Fibroblast of lung (primary cell): ENCODE measurements around the gene SEC22B. TPM values are rescaled to one million over a fixed set of nuclear protein-coding genes. Genes with fewer than 3 reads are reported as not detected.
"Not testable (repeated sequence)": the region's sequence is repeated elsewhere in the genome, so short reads cannot be mapped to it uniquely, and the experiment has no call there.

ENCODE experiments used
- DNase-seq, 2 donors: peaks; one replicate each; pipeline versions ENCODE4 v3.0.0 to v3.0.0-alpha.2; 2010; ENCODE audit warnings: low read depth in 2 of 2
- H2AFZ ChIP-seq: 2 replicates; pipeline ENCODE4 v1.5.1; 2012; ENCODE audit warnings: low read length, control low read depth, inconsistent platforms
- H3K27ac ChIP-seq: 2 replicates; pipeline ENCODE4 v1.5.1; 2011; ENCODE audit warnings: low read length, control low read depth; ENCODE audit not compliant: insufficient read depth
- H3K27me3 ChIP-seq: 2 replicates; pipeline ENCODE4 v1.5.1; 2011; ENCODE audit warnings: mild to moderate bottlenecking, low read length; ENCODE audit not compliant: control insufficient read depth, insufficient read depth
- H3K36me3 ChIP-seq: 2 replicates; pipeline ENCODE4 v1.5.1; 2011; ENCODE audit warnings: low read length; ENCODE audit not compliant: control insufficient read depth, insufficient read depth
- H3K4me1 ChIP-seq: 2 replicates; pipeline ENCODE4 v1.5.1; 2011; ENCODE audit warnings: low read length; ENCODE audit not compliant: control insufficient read depth, insufficient read depth; ENCODE audit errors: extremely low read depth
- H3K4me2 ChIP-seq: 2 replicates; pipeline ENCODE4 v1.5.1; 2011; ENCODE audit warnings: low read length, control low read depth; ENCODE audit not compliant: insufficient read depth; ENCODE audit errors: extremely low read depth
- H3K4me3 ChIP-seq, 4 experiments: fragments of 200-600 bp in 1 of 4; sonication (generic) in 1 of 4; replicated peaks in 1 of 4; 2 replicates each; pipeline ENCODE4 v1.5.1; 2011 to 2016; ENCODE audit warnings: low read length in 4 of 4, low read depth in 3 of 4, mild to moderate bottlenecking in 3 of 4, control low read depth in 2 of 4, inconsistent platforms in 1 of 4, mixed read lengths in 1 of 4; ENCODE audit not compliant: insufficient read depth in 1 of 4; ENCODE audit errors: control extremely low read depth in 1 of 4
- H3K79me2 ChIP-seq: 2 replicates; pipeline ENCODE4 v1.5.1; 2012; ENCODE audit warnings: mild to moderate bottlenecking, low read length, inconsistent platforms; ENCODE audit not compliant: control insufficient read depth, insufficient read depth
- H3K9ac ChIP-seq: 2 replicates; pipeline ENCODE4 v1.5.1; 2011; ENCODE audit warnings: mild to moderate bottlenecking, low read length, control low read depth; ENCODE audit not compliant: insufficient read depth
- H3K9me3 ChIP-seq: 2 replicates; pipeline ENCODE4 v1.5.1; 2012; ENCODE audit warnings: low read depth, low read length; ENCODE audit not compliant: control insufficient read depth, insufficient read depth
- H4K20me1 ChIP-seq: 2 replicates; pipeline ENCODE4 v1.5.1; 2011; ENCODE audit warnings: low read length; ENCODE audit not compliant: control insufficient read depth, insufficient read depth; ENCODE audit errors: extremely low read depth
- CTCF ChIP-seq, 2 donors: IDR thresholded peaks in 1 of 2; conservative IDR thresholded peaks in 1 of 2; 1 replicate in 1 of 2; 2 replicates in 1 of 2; pipeline ENCODE4 v1.5.1; 2011 to 2012; ENCODE audit warnings: low read length in 2 of 2, control low read depth in 1 of 2, inconsistent platforms in 1 of 2, low read depth in 1 of 2, mild to moderate bottlenecking in 1 of 2
- EZH2 ChIP-seq: IDR thresholded peaks from 2 replicates; pipeline ENCODE4 v1.5.1; 2012; ENCODE audit warnings: low read length, control low read depth, mild to moderate bottlenecking; ENCODE audit errors: missing control alignments
- polyA plus RNA-seq, 2 donors: library from polyadenylated mRNA; depleted of rRNA in 1 of 2; stranded (reverse) in 1 of 2; unstranded in 1 of 2; fragments of >200 nt; gene quantifications; 2 replicates each; pipeline ENCODE4 v1.2.1, GENCODE V29; 2011 to 2012; ENCODE audit warnings: missing spikeins in 1 of 2
- total RNA-seq: library from RNA; depleted of rRNA; stranded (reverse); fragments of >200 nt; gene quantifications from 2 replicates; pipeline ENCODE4 v1.2.1, GENCODE V29; 2014

The SEC22B gene
- total and polyA plus RNA-seq, 2 donors (not counting 1 experiment from before 2014, with no cell fraction given): 71.3 to 74.5 TPM

GRCh38 chr1:120178799-120179756 lies 2.8 kb upstream of the SEC22B start:
- H3K79me2 ChIP-seq: peaks cover 13% of the 10 kb centered on the region
- no peaks in the 10 kb centered on the region for H4K20me1 ChIP-seq
- peak overlapping the region; percentile 95 for H3K27ac ChIP-seq
- no peaks in the 10 kb centered on the region for H3K9me3 ChIP-seq
- H3K4me1 ChIP-seq: peaks cover 11% of the 10 kb centered on the region
- peak overlapping the region; percentile 84 for H3K4me2 ChIP-seq
- H3K4me3 ChIP-seq: peak overlapping the region; percentile 39 to 51 (median 42)
- TF ChIP-seq CTCF (conservative IDR thresholded peaks at IDR 0.05 in 1 of 2, IDR thresholded peaks at IDR 0.05 in 1 of 2; ENCODE audit: low read depth in 1 of 2, low read length in 2 of 2): peak in 1 of 2 donors; percentile 12
- TF ChIP-seq EZH2: no peak
- no peaks in the 10 kb centered on the region for H3K36me3 ChIP-seq
- H3K9ac ChIP-seq: peak overlapping the region; percentile 48
- DNase-seq: peak; percentile 88 to 93
- H3K27me3 ChIP-seq: no peaks in the 10 kb centered on the region
- H2AFZ ChIP-seq: peak overlapping the region; percentile 45

GRCh38 chr1:120178058-120178457 lies 1.7 kb upstream of the SEC22B start:
- not testable (repeated sequence) for H3K9me3 ChIP-seq

GRCh38 chr1:120175688-120176087 lies 632 bp downstream of the SEC22B start:
- not testable (repeated sequence) for H3K36me3 ChIP-seq, H3K27me3 ChIP-seq, H4K20me1 ChIP-seq, H2AFZ ChIP-seq, H3K9me3 ChIP-seq
- peak overlapping the region; percentile 99 for H3K27ac ChIP-seq
- DNase-seq: peak; percentile 39
- peak overlapping the region; percentile 92 to 100 (median 99) for H3K4me3 ChIP-seq
- peak overlapping the region; percentile 98 for H3K9ac ChIP-seq
- H3K4me1 ChIP-seq: peaks cover 11% of the 10 kb centered on the region
- H3K79me2 ChIP-seq: peaks cover 19% of the 10 kb centered on the region
- H3K4me2 ChIP-seq: peak overlapping the region; percentile 72

More at GRCh38 chr1:120178058-120178457, 1.7 kb upstream of the SEC22B start:
- not testable (repeated sequence) for H3K36me3 ChIP-seq, H3K4me3 ChIP-seq, H3K27me3 ChIP-seq, H3K27ac ChIP-seq, DNase-seq, H3K4me2 ChIP-seq, H3K9ac ChIP-seq, H2AFZ ChIP-seq, H4K20me1 ChIP-seq
- Histone ChIP-seq H3K79me2 (peaks cover 16% of the 10 kb centered on the region), H3K4me1 (peaks cover 11% of the 10 kb centered on the region)

GRCh38 chr1:120164761-120165160 lies 11.6 kb downstream of the SEC22B start:
- not testable (repeated sequence) for H4K20me1 ChIP-seq, H3K9ac ChIP-seq, H3K27ac ChIP-seq, H3K36me3 ChIP-seq, H3K4me3 ChIP-seq, H3K27me3 ChIP-seq, H2AFZ ChIP-seq, DNase-seq, H3K4me2 ChIP-seq, H3K9me3 ChIP-seq, H3K79me2 ChIP-seq, H3K4me1 ChIP-seq

GRCh38 chr1:120162015-120162414 lies 14.3 kb downstream of the SEC22B start:
- not testable (repeated sequence) for H4K20me1 ChIP-seq, H3K79me2 ChIP-seq, DNase-seq, H3K4me2 ChIP-seq, H3K9ac ChIP-seq, H3K27ac ChIP-seq, H3K4me3 ChIP-seq, H3K4me1 ChIP-seq, H3K27me3 ChIP-seq, H2AFZ ChIP-seq, H3K36me3 ChIP-seq, H3K9me3 ChIP-seq

GRCh38 chr1:120158495-120158894 lies 17.8 kb downstream of the SEC22B start:
- not testable (repeated sequence) for H4K20me1 ChIP-seq, H3K9me3 ChIP-seq, H3K36me3 ChIP-seq, H3K27me3 ChIP-seq, H3K79me2 ChIP-seq, H2AFZ ChIP-seq, H3K9ac ChIP-seq, H3K4me1 ChIP-seq, H3K4me2 ChIP-seq, H3K27ac ChIP-seq, DNase-seq, H3K4me3 ChIP-seq
